ENCODE data around the gene NDUFA12.

NDUFA12 gene

DNA sequence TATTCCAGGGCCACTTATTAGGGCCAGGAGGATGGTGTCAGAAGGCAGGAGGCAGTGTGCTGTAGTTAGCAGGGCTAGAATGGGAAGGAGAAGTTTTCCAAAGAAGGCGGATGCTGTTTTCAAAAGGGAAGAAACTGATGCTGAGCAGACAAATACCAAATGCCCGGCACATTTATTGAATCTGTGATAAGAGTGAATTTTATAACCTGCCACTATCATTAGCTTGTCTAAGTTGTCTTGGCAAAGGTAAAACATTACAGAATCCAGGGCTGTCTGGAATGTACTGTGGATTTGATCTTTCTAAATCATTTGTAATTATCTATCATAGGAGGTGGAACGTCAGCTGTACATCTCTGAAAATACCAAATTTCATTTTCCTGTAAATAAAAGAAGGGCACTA, 40.8 kb downstream of the NDUFA12 start:
- H3K4me3 ChIP-seq (IDR thresholded peaks at IDR 0.05; ENCODE audit: insufficient read depth, low read depth, low read length), result no peak overlapping the region
- H3K36me3 ChIP-seq (ENCODE audit: insufficient read depth), result no peaks in the 10 kb centered on the region
- no peak overlapping the region for H3K4me2 ChIP-seq
- no peak overlapping the region for H3K27ac ChIP-seq
- H3K4me1 ChIP-seq (ENCODE audit: low read depth, poor library complexity, severe bottlenecking), result no peaks in the 10 kb centered on the region
- H4K20me1 ChIP-seq (ENCODE audit: insufficient read depth), result no peaks in the 10 kb centered on the region
- H3K27me3 ChIP-seq (ENCODE audit: insufficient read depth, low read depth), result no peaks in the 10 kb centered on the region
- H3K79me2 ChIP-seq (ENCODE audit: insufficient read depth, low read depth), result no peaks in the 10 kb centered on the region
- TF ChIP-seq, protein P1, sequence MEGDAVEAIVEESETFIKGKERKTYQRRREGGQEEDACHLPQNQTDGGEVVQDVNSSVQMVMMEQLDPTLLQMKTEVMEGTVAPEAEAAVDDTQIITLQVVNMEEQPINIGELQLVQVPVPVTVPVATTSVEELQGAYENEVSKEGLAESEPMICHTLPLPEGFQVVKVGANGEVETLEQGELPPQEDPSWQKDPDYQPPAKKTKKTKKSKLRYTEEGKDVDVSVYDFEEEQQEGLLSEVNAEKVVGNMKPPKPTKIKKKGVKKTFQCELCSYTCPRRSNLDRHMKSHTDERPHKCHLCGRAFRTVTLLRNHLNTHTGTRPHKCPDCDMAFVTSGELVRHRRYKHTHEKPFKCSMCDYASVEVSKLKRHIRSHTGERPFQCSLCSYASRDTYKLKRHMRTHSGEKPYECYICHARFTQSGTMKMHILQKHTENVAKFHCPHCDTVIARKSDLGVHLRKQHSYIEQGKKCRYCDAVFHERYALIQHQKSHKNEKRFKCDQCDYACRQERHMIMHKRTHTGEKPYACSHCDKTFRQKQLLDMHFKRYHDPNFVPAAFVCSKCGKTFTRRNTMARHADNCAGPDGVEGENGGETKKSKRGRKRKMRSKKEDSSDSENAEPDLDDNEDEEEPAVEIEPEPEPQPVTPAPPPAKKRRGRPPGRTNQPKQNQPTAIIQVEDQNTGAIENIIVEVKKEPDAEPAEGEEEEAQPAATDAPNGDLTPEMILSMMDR (conservative IDR thresholded peaks at IDR 0.05; ENCODE audit: low read depth, low read length), result no peak
- H2AFZ ChIP-seq (ENCODE audit: low read depth), result no peak overlapping the region
- no peak overlapping the region for H3K9ac ChIP-seq

DNA sequence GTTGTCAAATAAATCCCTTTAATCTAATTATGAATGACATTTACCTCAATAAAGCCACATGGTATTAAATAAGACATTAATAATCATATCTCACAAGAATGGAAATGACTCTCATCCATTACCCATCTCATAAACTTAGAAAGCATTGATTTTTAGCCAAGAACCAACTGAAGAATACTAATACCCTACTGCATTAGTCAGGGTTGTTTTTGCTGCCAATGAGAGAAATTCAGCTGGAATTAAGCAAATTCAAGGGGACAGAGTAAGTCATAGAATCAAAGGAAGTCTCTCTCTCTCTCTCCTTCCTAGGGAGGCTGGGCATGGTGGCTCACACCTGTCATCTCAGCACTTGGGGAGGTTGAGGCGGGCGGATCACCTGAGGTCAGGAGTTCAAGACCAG, 41.6 kb downstream of the NDUFA12 start:
- no peak overlapping the region for H3K27ac ChIP-seq
- no peaks in the 10 kb centered on the region for H4K20me1 ChIP-seq (ENCODE audit: insufficient read depth)
- no peaks in the 10 kb centered on the region for H3K36me3 ChIP-seq (ENCODE audit: insufficient read depth)
- H3K4me2 ChIP-seq, result no peak overlapping the region
- no peaks in the 10 kb centered on the region for H3K4me1 ChIP-seq (ENCODE audit: low read depth, poor library complexity, severe bottlenecking)
- TF ChIP-seq, protein P1 (conservative IDR thresholded peaks at IDR 0.05; ENCODE audit: low read depth, low read length), result no peak
- H2AFZ ChIP-seq (ENCODE audit: low read depth), result no peak overlapping the region
- H3K79me2 ChIP-seq (ENCODE audit: insufficient read depth, low read depth), result no peaks in the 10 kb centered on the region
- no peak overlapping the region for H3K9ac ChIP-seq
- H3K4me3 ChIP-seq (IDR thresholded peaks at IDR 0.05; ENCODE audit: insufficient read depth, low read depth, low read length), result no peak overlapping the region
- no peaks in the 10 kb centered on the region for H3K27me3 ChIP-seq (ENCODE audit: insufficient read depth, low read depth)

DNA sequence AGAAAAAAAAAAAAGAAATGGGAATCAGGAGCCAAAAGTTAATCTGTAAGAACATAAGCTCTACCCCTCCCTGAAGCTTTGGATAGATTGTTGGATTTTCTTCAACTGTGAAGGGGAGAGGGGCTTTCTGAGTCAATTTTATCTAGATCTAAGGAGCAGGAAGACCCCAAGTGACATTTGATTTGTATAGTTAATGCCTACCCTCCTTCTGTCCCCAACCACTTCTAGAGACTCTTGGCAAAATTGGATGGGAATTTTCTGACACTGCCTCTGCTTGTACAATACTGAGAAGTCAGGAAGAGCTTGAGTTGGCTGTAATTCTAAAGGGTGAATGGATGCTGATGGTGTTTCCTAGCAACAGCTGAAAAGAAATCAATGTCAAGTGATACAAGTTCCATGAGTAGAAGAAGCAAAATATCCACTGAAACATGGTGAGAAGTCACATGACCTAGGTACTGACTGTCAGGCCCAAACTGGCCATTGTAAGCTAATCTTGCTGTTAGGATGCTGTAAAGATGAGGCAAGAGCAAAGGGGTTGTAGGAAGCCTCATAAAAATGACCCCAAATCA, 42.2 kb downstream of the NDUFA12 start:
- TF ChIP-seq, protein P1 (conservative IDR thresholded peaks at IDR 0.05; ENCODE audit: low read depth, low read length), result no peak
- Histone ChIP-seq H4K20me1 (ENCODE audit: insufficient read depth) (no peaks in the 10 kb centered on the region), H3K4me1 (ENCODE audit: low read depth, poor library complexity, severe bottlenecking) (no peaks in the 10 kb centered on the region), H3K4me3 (IDR thresholded peaks at IDR 0.05; ENCODE audit: insufficient read depth, low read depth, low read length) (no peak overlapping the region), H3K27me3 (ENCODE audit: insufficient read depth, low read depth) (no peaks in the 10 kb centered on the region), H3K9ac (no peak overlapping the region), H3K27ac (no peak overlapping the region), H3K4me2 (no peak overlapping the region), H3K36me3 (ENCODE audit: insufficient read depth) (no peaks in the 10 kb centered on the region), H2AFZ (ENCODE audit: low read depth) (no peak overlapping the region), H3K79me2 (ENCODE audit: insufficient read depth, low read depth) (no peaks in the 10 kb centered on the region)

DNA sequence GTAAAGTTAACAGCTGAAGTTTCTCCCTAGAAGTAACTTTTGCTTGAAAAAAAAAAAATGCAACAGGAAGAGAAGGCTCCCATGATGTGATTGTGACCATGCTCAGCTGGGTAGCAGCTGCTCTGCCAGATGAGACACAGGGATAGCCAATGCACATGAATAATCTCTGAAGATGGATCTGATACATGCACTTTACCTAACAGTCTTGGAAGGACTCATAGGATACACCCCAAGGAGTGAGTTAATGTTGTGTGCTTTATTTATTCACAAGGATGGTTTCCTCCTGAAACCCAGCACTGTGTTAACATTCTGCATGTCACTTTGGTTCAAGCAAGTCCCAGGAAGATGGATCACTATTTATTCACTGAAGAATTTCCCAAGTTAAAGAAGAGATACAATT, 46.5 kb downstream of the NDUFA12 start:
- H2AFZ ChIP-seq (ENCODE audit: low read depth), result no peak overlapping the region
- H3K4me1 ChIP-seq (ENCODE audit: low read depth, poor library complexity, severe bottlenecking), result no peaks in the 10 kb centered on the region
- no peaks in the 10 kb centered on the region for H3K79me2 ChIP-seq (ENCODE audit: insufficient read depth, low read depth)
- H3K27ac ChIP-seq, result no peak overlapping the region
- no peak overlapping the region for H3K4me3 ChIP-seq (IDR thresholded peaks at IDR 0.05; ENCODE audit: insufficient read depth, low read depth, low read length)
- no peak overlapping the region for H3K9ac ChIP-seq
- no peaks in the 10 kb centered on the region for H3K36me3 ChIP-seq (ENCODE audit: insufficient read depth)
- no peak overlapping the region for H3K4me2 ChIP-seq
- TF ChIP-seq, protein P1 (conservative IDR thresholded peaks at IDR 0.05; ENCODE audit: low read depth, low read length), result no peak
- no peaks in the 10 kb centered on the region for H3K27me3 ChIP-seq (ENCODE audit: insufficient read depth, low read depth)
- no peaks in the 10 kb centered on the region for H4K20me1 ChIP-seq (ENCODE audit: insufficient read depth)

Measured in KMS-11 (cell line).